HG03575 (cell line): ENCODE data around the gene ZSCAN5C.
"Not testable (repeated sequence)": the region's sequence is repeated elsewhere in the genome, so short reads cannot be mapped to it uniquely, and the experiment has no call there.

Source experiments
- ATAC-seq: cut with Tn5 transposase; IDR thresholded peaks from one replicate; pipeline ENCODE4 v1.9.1; 2021; ENCODE audit not compliant: unreplicated experiment, insufficient number of reproducible peaks, low FRiP score; ENCODE audit errors: extremely low read depth

Gene ZSCAN5C

GRCh38 chr19:56201973-56202372 lies at the start of gene ZSCAN5C:
Gene ZSCAN5C (plus strand): TSS chr19:56202273. CDS start chr19:56205914, 3,641 bp downstream.
- no peak for ATAC-seq

- ATAC-seq: no peak
These were observed 49.4 kb upstream of the ZSCAN5C start for GRCh38 chr19:56152644-56153043.

GRCh38 chr19:56153507-56153906 lies 48.6 kb upstream of the ZSCAN5C start:
- ATAC-seq: no peak

- no peak for ATAC-seq
These were observed 46.9 kb upstream of the ZSCAN5C start for GRCh38 chr19:56155124-56155687.

- ATAC-seq: no peak
These were observed 45.3 kb upstream of the ZSCAN5C start for GRCh38 chr19:56156768-56157167.

- ATAC-seq: no peak
These were observed 43.8 kb upstream of the ZSCAN5C start for GRCh38 chr19:56158170-56158757.

- no peak for ATAC-seq
These were observed 43.0 kb upstream of the ZSCAN5C start for GRCh38 chr19:56159009-56159559.

- ATAC-seq: no peak
These were observed 42.3 kb upstream of the ZSCAN5C start for GRCh38 chr19:56159622-56160271.

GRCh38 chr19:56161534-56161933 lies 40.5 kb upstream of the ZSCAN5C start:
- no peak for ATAC-seq

GRCh38 chr19:56162258-56162657 lies 39.8 kb upstream of the ZSCAN5C start:
- ATAC-seq: no peak

- ATAC-seq: no peak
These were observed 39.0 kb upstream of the ZSCAN5C start for GRCh38 chr19:56163097-56163496.

GRCh38 chr19:56167064-56167578 lies 35.0 kb upstream of the ZSCAN5C start:
- ATAC-seq: no peak

GRCh38 chr19:56170261-56170660 lies 31.8 kb upstream of the ZSCAN5C start:
- ATAC-seq: no peak

GRCh38 chr19:56174086-56174485 lies 28.0 kb upstream of the ZSCAN5C start:
- no peak for ATAC-seq

GRCh38 chr19:56174550-56174949 lies 27.5 kb upstream of the ZSCAN5C start:
- no peak for ATAC-seq

- ATAC-seq: not testable (repeated sequence)
These were observed 26.2 kb upstream of the ZSCAN5C start, which contains the start of gene GALP for GRCh38 chr19:56175861-56176307. Gene GALP (plus strand): TSS chr19:56176008. CDS start chr19:56177109, 1,101 bp downstream.

GRCh38 chr19:56176310-56176709 lies 25.8 kb upstream of the ZSCAN5C start:
- ATAC-seq: not testable (repeated sequence)

- ATAC-seq: no peak
These were observed 25.2 kb upstream of the ZSCAN5C start for GRCh38 chr19:56176881-56177280.

GRCh38 chr19:56177564-56178243 lies 24.4 kb upstream of the ZSCAN5C start:
- ATAC-seq: no peak
